Activated CD4-positive, alpha-beta memory T cell treated with anti-CD3 and anti-CD28 coated beads, Interleukin-2, amount 10 ng/mL, durations not matched to agents 7 days and 5 days (primary cell): ENCODE data around the gene TVP23A. TPM values are rescaled to one million over a fixed set of nuclear protein-coding genes. Genes with fewer than 3 reads are reported as not detected.

Source experiments
- CTCF ChIA-PET: fragments of 350-600 bp; sonication (Branson Sonifier 250); formaldehyde crosslinking; loops from one replicate; lab custom pipeline; 2021; ENCODE audit warnings: antibody characterized with exemption, inconsistent platforms; lab: Charles Lee
- POLR2A ChIA-PET: fragments of 350-600 bp; sonication (Branson Sonifier 250); formaldehyde crosslinking; loops from one replicate; lab custom pipeline; 2021; ENCODE audit warnings: antibody characterized with exemption; lab: Charles Lee
- DNase-seq: peaks from one replicate; pipeline ENCODE4 v3.0.0-alpha.2; 2020
- H3K27ac Mint-ChIP-seq: one replicate; pipeline ENCODE4 v1.8.0; 2021; ENCODE audit warnings: mild to moderate bottlenecking, mixed read lengths
- H3K27me3 Mint-ChIP-seq: one replicate; pipeline ENCODE4 v1.8.0; 2021; ENCODE audit warnings: mixed read lengths
- H3K36me3 Mint-ChIP-seq: one replicate; pipeline ENCODE4 v1.8.0; 2021; ENCODE audit warnings: low read depth, mixed read lengths
- H3K4me1 Mint-ChIP-seq: one replicate; pipeline ENCODE4 v1.8.0; 2021; ENCODE audit warnings: mixed read lengths
- H3K4me3 Mint-ChIP-seq: one replicate; pipeline ENCODE4 v1.8.0; 2021; ENCODE audit warnings: mild to moderate bottlenecking, mixed read lengths
- H3K9me3 Mint-ChIP-seq: one replicate; pipeline ENCODE4 v1.8.0; 2021; ENCODE audit warnings: mixed read lengths
- total RNA-seq, 2 experiments: library from RNA; stranded (reverse); gene quantifications; one replicate each; pipeline ENCODE4 v1.2.3, GENCODE V29; 2021

TVP23A gene
- total RNA-seq: not detected

- Mint-ChIP-seq H3K4me3 (no peak within 1 kb of the TSS), H3K36me3 (no peaks in the 10 kb centered on the region), H3K4me1 (peaks cover 6% of the 10 kb centered on the region), H3K27me3 (no peaks in the 10 kb centered on the region), H3K27ac (no peak within 1 kb of the TSS), H3K9me3 (no peaks in the 10 kb centered on the region)
- CTCF ChIA-PET: no interaction called here
- POLR2A ChIA-PET: no interaction called here
- no peak for DNase-seq
Measured at GRCh38 chr16:10817963-10818941, at the start of gene TVP23A. TVP23A (minus strand) TSS chr16:10818794; CDS start chr16:10818493, 301 bp downstream.

GRCh38 chr16:10868104-10868595, 49.6 kb upstream of the TVP23A start:
- CTCF ChIA-PET: interaction anchor here (0.5 to 1.7 kb wide), 3 partner anchors 9 to 45 kb away, joined by 3 to 8 read pairs (median 3); partner anchors contain the start of gene CIITA
- DNase-seq: no peak
- POLR2A ChIA-PET: interaction anchor here (1.2 to 3.8 kb wide), 4 partner anchors 9 to 50 kb away, joined by 4 to 29 read pairs (median 9); partner anchors contain the start of gene CIITA
- Mint-ChIP-seq H3K9me3 (peaks cover 2% of the 10 kb centered on the region), H3K36me3 (no peaks in the 10 kb centered on the region), H3K27me3 (peaks cover 8% of the 10 kb centered on the region), H3K27ac (peak overlapping the region; percentile 95), H3K4me1 (peaks cover 67% of the 10 kb centered on the region), H3K4me3 (no peak overlapping the region)

GRCh38 chr16:10867199-10867598, 48.6 kb upstream of the TVP23A start:
- H3K4me3 Mint-ChIP-seq: no peak overlapping the region
- POLR2A ChIA-PET: no interaction called here

GRCh38 chr16:10865991-10866966, 47.7 kb upstream of the TVP23A start:
- Mint-ChIP-seq H3K36me3 (no peaks in the 10 kb centered on the region), H3K27me3 (peaks cover 23% of the 10 kb centered on the region), H3K27ac (no peak overlapping the region), H3K4me3 (no peak overlapping the region), H3K4me1 (peaks cover 62% of the 10 kb centered on the region), H3K9me3 (peaks cover 2% of the 10 kb centered on the region)
- POLR2A ChIA-PET: no interaction called here
- CTCF ChIA-PET: interaction anchor here (0.6 kb wide), 1 partner anchor 72 kb away, joined by 3 read pairs; no protein-coding TSS in a partner anchor
- no peak for DNase-seq

More at GRCh38 chr16:10867199-10867598, 48.6 kb upstream of the TVP23A start:
- H3K27ac Mint-ChIP-seq: peak overlapping the region; percentile 27
- no peaks in the 10 kb centered on the region for H3K36me3 Mint-ChIP-seq
- peaks cover 68% of the 10 kb centered on the region for H3K4me1 Mint-ChIP-seq
- peaks cover 2% of the 10 kb centered on the region for H3K9me3 Mint-ChIP-seq
- CTCF ChIA-PET: interaction anchor here (1.7 kb wide), 1 partner anchor 10 kb away, joined by 8 read pairs; the partner anchor contains the start of gene CIITA
- no peak for DNase-seq
- peaks cover 16% of the 10 kb centered on the region for H3K27me3 Mint-ChIP-seq

- no peak for DNase-seq
- H3K4me3 Mint-ChIP-seq: no peak overlapping the region
- peaks cover 7% of the 10 kb centered on the region for H3K9me3 Mint-ChIP-seq
- H3K27me3 Mint-ChIP-seq: peaks cover 37% of the 10 kb centered on the region
- CTCF ChIA-PET: interaction anchor here (0.6 kb wide), 1 partner anchor 500 kb away, joined by 3 read pairs; no protein-coding TSS in a partner anchor
- no peak overlapping the region for H3K27ac Mint-ChIP-seq
- no peaks in the 10 kb centered on the region for H3K36me3 Mint-ChIP-seq
- POLR2A ChIA-PET: interaction anchor here (1.8 kb wide), 1 partner anchor 9 kb away, joined by 5 read pairs; no protein-coding TSS in a partner anchor
- peaks cover 25% of the 10 kb centered on the region for H3K4me1 Mint-ChIP-seq
Measured at GRCh38 chr16:10862438-10862837, 43.8 kb upstream of the TVP23A start.

- H3K4me1 Mint-ChIP-seq: peaks cover 17% of the 10 kb centered on the region
- no peak overlapping the region for H3K27ac Mint-ChIP-seq
- H3K36me3 Mint-ChIP-seq: no peaks in the 10 kb centered on the region
- H3K27me3 Mint-ChIP-seq: peaks cover 37% of the 10 kb centered on the region
- POLR2A ChIA-PET: interaction anchor here (1.0 kb wide), 1 partner anchor 12 kb away, joined by 4 read pairs; no protein-coding TSS in a partner anchor
- CTCF ChIA-PET: no interaction called here
- H3K4me3 Mint-ChIP-seq: no peak overlapping the region
- no peak for DNase-seq
- peaks cover 7% of the 10 kb centered on the region for H3K9me3 Mint-ChIP-seq
Measured at GRCh38 chr16:10859658-10860057, 41.1 kb upstream of the TVP23A start.

- no peak overlapping the region for H3K27ac Mint-ChIP-seq
- H3K4me1 Mint-ChIP-seq: peaks cover 17% of the 10 kb centered on the region
- ChIA-PET POLR2A (interaction anchor here (1.0 kb wide), 1 partner anchor 13 kb away, joined by 4 read pairs; no protein-coding TSS in a partner anchor), CTCF (no interaction called here)
- no peaks in the 10 kb centered on the region for H3K36me3 Mint-ChIP-seq
- H3K9me3 Mint-ChIP-seq: peaks cover 7% of the 10 kb centered on the region
- no peak overlapping the region for H3K4me3 Mint-ChIP-seq
- DNase-seq: no peak
- H3K27me3 Mint-ChIP-seq: peaks cover 34% of the 10 kb centered on the region
Measured at GRCh38 chr16:10859020-10859419, 40.4 kb upstream of the TVP23A start.

- no peak for DNase-seq
- Mint-ChIP-seq H3K36me3 (no peaks in the 10 kb centered on the region), H3K4me1 (peaks cover 13% of the 10 kb centered on the region), H3K9me3 (peaks cover 5% of the 10 kb centered on the region), H3K4me3 (no peak overlapping the region), H3K27ac (no peak overlapping the region), H3K27me3 (peaks cover 30% of the 10 kb centered on the region)
- ChIA-PET POLR2A (no interaction called here), CTCF (no interaction called here)
Measured at GRCh38 chr16:10858203-10858602, 39.6 kb upstream of the TVP23A start.

GRCh38 chr16:10856042-10856441, 37.4 kb upstream of the TVP23A start:
- Mint-ChIP-seq H3K27me3 (peaks cover 12% of the 10 kb centered on the region), H3K4me1 (peaks cover 16% of the 10 kb centered on the region), H3K9me3 (peaks cover 5% of the 10 kb centered on the region), H3K27ac (no peak overlapping the region), H3K36me3 (peaks cover 2% of the 10 kb centered on the region), H3K4me3 (no peak overlapping the region)
- POLR2A ChIA-PET: interaction anchor here (1.4 kb wide), 1 partner anchor 22 kb away, joined by 4 read pairs; no protein-coding TSS in a partner anchor
- CTCF ChIA-PET: no interaction called here
- DNase-seq: no peak

GRCh38 chr16:10852948-10853347, 34.4 kb upstream of the TVP23A start:
- Mint-ChIP-seq H3K27ac (no peak overlapping the region), H3K36me3 (peaks cover 2% of the 10 kb centered on the region), H3K4me1 (peaks cover 16% of the 10 kb centered on the region), H3K9me3 (no peaks in the 10 kb centered on the region), H3K4me3 (no peak overlapping the region), H3K27me3 (peaks cover 3% of the 10 kb centered on the region)
- POLR2A ChIA-PET: interaction anchor here (1.5 kb wide), 1 partner anchor 16 kb away, joined by 4 read pairs; no protein-coding TSS in a partner anchor
- no peak for DNase-seq
- CTCF ChIA-PET: no interaction called here

- Mint-ChIP-seq H3K27ac (no peak overlapping the region), H3K4me1 (peaks cover 16% of the 10 kb centered on the region), H3K9me3 (no peaks in the 10 kb centered on the region), H3K36me3 (peaks cover 2% of the 10 kb centered on the region), H3K27me3 (peaks cover 4% of the 10 kb centered on the region), H3K4me3 (no peak overlapping the region)
- POLR2A ChIA-PET: interaction anchor here (1.2 to 1.5 kb wide), 3 partner anchors 11 to 18 kb away, joined by 3 to 4 read pairs (median 3); no protein-coding TSS in a partner anchor
- CTCF ChIA-PET: interaction anchor here (0.6 kb wide), 1 partner anchor 12 kb away, joined by 3 read pairs; no protein-coding TSS in a partner anchor
- no peak for DNase-seq
Measured at GRCh38 chr16:10852286-10852685, 33.7 kb upstream of the TVP23A start.

- Mint-ChIP-seq H3K27me3 (peaks cover 11% of the 10 kb centered on the region), H3K36me3 (peaks cover 2% of the 10 kb centered on the region), H3K4me1 (peaks cover 19% of the 10 kb centered on the region), H3K27ac (no peak overlapping the region), H3K4me3 (no peak overlapping the region), H3K9me3 (no peaks in the 10 kb centered on the region)
- ChIA-PET CTCF (no interaction called here), POLR2A (interaction anchor here (1.2 kb wide), 2 partner anchors 12 to 19 kb away, joined by 3 read pairs; no protein-coding TSS in a partner anchor)
- no peak for DNase-seq
Measured at GRCh38 chr16:10851512-10851911, 32.9 kb upstream of the TVP23A start.
